K562 (cell line): ENCODE results near the gene TSR3. TPM values are rescaled to one million over a fixed set of nuclear protein-coding genes. Genes with fewer than 3 reads are reported as not detected.

ENCODE experiments used
- ATAC-seq: fragments of 200-7000 bp; cut with Tn5 transposase; 3 replicates; pipeline ENCODE4 v1.9.1; 2020; ENCODE audit warnings: moderate library complexity
- BruUV-seq: library from RNA; stranded (reverse); fragments of 400-500 nt; replicated peaks from 2 replicates; lab custom pipeline; 2021; lab: Mats Ljungman, UMichigan
- CTCF ChIA-PET: fragments of 300-600 bp; formaldehyde crosslinking; extraction: SDS; loops from one replicate; lab custom pipeline; 2021; ENCODE audit warnings: low intra/inter-chr PET ratio; lab: Yijun Ruan, JAX
- POLR2A ChIA-PET: fragments of 300-600, 350-650 bp; sonication (Branson Sonifier 250); formaldehyde crosslinking; extraction: SDS; loops from one replicate; lab custom pipeline; 2021; ENCODE audit warnings: antibody characterized with exemption, inconsistent platforms; lab: Yijun Ruan, JAX
- DNase-seq, 4 experiments: peaks; one replicate each; pipeline versions ENCODE4 v3.0.0 to v3.0.0-alpha.2; 2011 to 2018; ENCODE audit warnings: low spot score in 3 of 4, mixed read lengths in 3 of 4; ENCODE audit errors: extremely low read depth in 1 of 4
- FAIRE-seq: peaks from 2 replicates; lab custom pipeline; 2011; peaks lifted over from hg19 to GRCh38; lab: Jason Lieb, UNC
- H2AFZ ChIP-seq: 2 replicates; pipeline ENCODE4 v1.6.0; 2011; ENCODE audit warnings: low read depth, low read length, control low read depth, inconsistent platforms
- H3K27ac ChIP-seq: fragments of 200-600 bp; 3 replicates; pipeline ENCODE4 v1.8.0; 2011; ENCODE audit warnings: low read depth, mild to moderate bottlenecking, control low read depth, inconsistent platforms, low read length, moderate library complexity, mixed read lengths; ENCODE audit errors: extremely low read depth
- H3K27me3 ChIP-seq, 2 experiments: fragments of 300-600 bp in 1 of 2; 2 replicates in 1 of 2; 3 replicates in 1 of 2; pipeline versions ENCODE4 v1.6.0 to v1.8.0; 2011; ENCODE audit warnings: inconsistent platforms in 2 of 2, low read length in 2 of 2, mild to moderate bottlenecking in 1 of 2, mixed read lengths in 1 of 2, moderate library complexity in 1 of 2; ENCODE audit not compliant: control insufficient read depth in 2 of 2, insufficient read depth in 2 of 2
- H3K36me3 ChIP-seq: fragments of 300-600 bp; 3 replicates; pipeline ENCODE4 v1.8.0; 2011; ENCODE audit warnings: mild to moderate bottlenecking, low read length, inconsistent platforms; ENCODE audit not compliant: control insufficient read depth, insufficient read depth
- H3K4me1 ChIP-seq, 2 experiments: fragments of 200-600 bp in 1 of 2; replicated peaks in 1 of 2; 2 replicates in 1 of 2; 3 replicates in 1 of 2; pipeline versions ENCODE4 v1.5.1 to v1.8.0; 2011; ENCODE audit warnings: inconsistent platforms in 2 of 2, low read length in 2 of 2, mild to moderate bottlenecking in 1 of 2, mixed read lengths in 1 of 2, moderate library complexity in 1 of 2; ENCODE audit not compliant: control insufficient read depth in 2 of 2, insufficient read depth in 2 of 2
- H3K4me2 ChIP-seq: 2 replicates; pipeline ENCODE4 v1.6.1; 2011; ENCODE audit warnings: low read length, control low read depth, inconsistent platforms, mixed read lengths; ENCODE audit not compliant: insufficient read depth
- H3K4me3 ChIP-seq: fragments of 200-600 bp; sonication (generic), shearing (Covaris generic); 2 replicates; pipeline ENCODE4 v1.5.1; 2016; ENCODE audit warnings: control low read depth, inconsistent platforms
- H3K79me2 ChIP-seq: fragments of 200-600 bp; 3 replicates; pipeline ENCODE4 v1.8.0; 2011; ENCODE audit warnings: low read length, inconsistent platforms; ENCODE audit not compliant: control insufficient read depth, insufficient read depth
- H3K9ac ChIP-seq, 2 experiments: 2 replicates each; pipeline versions ENCODE4 v1.6.0 to v1.6.1; 2011; ENCODE audit warnings: low read depth in 2 of 2, low read length in 2 of 2, control low read depth in 1 of 2, inconsistent platforms in 1 of 2, mild to moderate bottlenecking in 1 of 2, mixed read lengths in 1 of 2; ENCODE audit not compliant: insufficient read depth in 1 of 2
- H3K9me1 ChIP-seq: one replicate; pipeline ENCODE4 v1.6.0; 2011; ENCODE audit warnings: inconsistent platforms, mild to moderate bottlenecking, low read length, moderate library complexity; ENCODE audit not compliant: control insufficient read depth, insufficient read depth
- H3K9me3 ChIP-seq: replicated peaks from 2 replicates; pipeline ENCODE4 v1.5.1; 2011; ENCODE audit warnings: low read depth, low read length, inconsistent platforms; ENCODE audit not compliant: control insufficient read depth, insufficient read depth
- H4K20me1 ChIP-seq: replicated peaks from 2 replicates; pipeline ENCODE4 v1.6.1; 2011; ENCODE audit warnings: low read length, inconsistent platforms, mixed read lengths; ENCODE audit not compliant: control insufficient read depth, insufficient read depth
- HIVEP1 ChIP-seq: fragments of 250-450 bp; sonication (Bioruptor Pico); IDR thresholded peaks from 2 replicates; pipeline ENCODE4 v1.4.0; 2020; ENCODE audit warnings: mild to moderate bottlenecking
- MXI1 ChIP-seq: IDR thresholded peaks from 2 replicates; pipeline ENCODE4 v1.6.1; 2011; ENCODE audit warnings: low read depth, mild to moderate bottlenecking, improper control_type of control experiment, low read length
- POLR2A ChIP-seq: fragments of 450-650 bp; conservative IDR thresholded peaks from 2 replicates; pipeline ENCODE4 v1.6.1; 2016
- POLR2G ChIP-seq: fragments of 200-400 bp; formaldehyde crosslinking; IDR thresholded peaks from 2 replicates; pipeline ENCODE4 v1.6.1; 2017; ENCODE audit warnings: low read depth, mild to moderate bottlenecking, antibody characterized with exemption, low read length, moderate library complexity
- PTBP1 ChIP-seq: fragments of 200-400 bp; formaldehyde crosslinking; IDR thresholded peaks from 2 replicates; pipeline ENCODE4 v1.6.1; 2017; ENCODE audit warnings: low read depth, low read length
- RBM25 ChIP-seq: fragments of 200-400 bp; formaldehyde crosslinking; IDR thresholded peaks from 2 replicates; pipeline ENCODE4 v1.6.1; 2018; ENCODE audit warnings: low read length, low read depth, moderate library complexity; ENCODE audit not compliant: severe bottlenecking
- RBM39 ChIP-seq: fragments of 200-400 bp; formaldehyde crosslinking; optimal IDR thresholded peaks from 2 replicates; pipeline ENCODE3; 2018; ENCODE audit warnings: low read depth, low read length
- SRSF1 ChIP-seq: fragments of 200-400 bp; formaldehyde crosslinking; IDR thresholded peaks from 2 replicates; pipeline ENCODE4 v1.6.1; 2017; ENCODE audit warnings: mild to moderate bottlenecking, low read depth, low read length, moderate library complexity
- TARDBP ChIP-seq: fragments of 450-650 bp; IDR thresholded peaks from 2 replicates; pipeline ENCODE4 v1.6.1; 2016
- THAP12 ChIP-seq: fragments of 250-450 bp; sonication (Bioruptor Pico); IDR thresholded peaks from 2 replicates; pipeline ENCODE4 v1.9.0; 2021; ENCODE audit warnings: mild to moderate bottlenecking, inconsistent platforms
- ZNF143 ChIP-seq: sonication (generic); formaldehyde crosslinking; IDR thresholded peaks from 2 replicates; pipeline ENCODE4 v1.9.0; 2022; ENCODE audit warnings: mild to moderate bottlenecking, missing genetic modification reagents
- ZNF239 ChIP-seq: fragments of 250-450 bp; sonication (Bioruptor Pico); IDR thresholded peaks from 2 replicates; pipeline ENCODE4 v1.4.0; 2020; ENCODE audit warnings: mild to moderate bottlenecking
- ZNF77 ChIP-seq: fragments of 250-450 bp; sonication (Bioruptor Pico); IDR thresholded peaks from 2 replicates; pipeline ENCODE4 v1.5.0; 2020
- whole genome bisulfite sequencing: fragments of 100-300 bp; shearing (Covaris generic); methylation state at CpG from one replicate; pipeline ENCODE4 v1.1.6; 2016; ENCODE audit warnings: low coverage, mixed read lengths; ENCODE audit not compliant: insufficient coverage; ENCODE audit errors: missing lambda C conversion rate; 5-methylcytosine and 5-hydroxymethylcytosine counted together
- in situ Hi-C: fragments of 300-500 bp; cut with MboI; formaldehyde crosslinking; loops from 4 replicates; pipeline ENCODE4 v1.15.0; 2018; ENCODE audit warnings: inconsistent platforms, mixed read lengths
- intact Hi-C: fragments of 100-400 bp; cut with micrococcal nuclease; formaldehyde crosslinking; loops from 2 replicates; pipeline ENCODE4 v1.14.2; 2022
- polyA plus RNA-seq, 8 experiments: library from polyadenylated mRNA; depleted of rRNA in 4 of 8; stranded (reverse) in 5 of 8; unstranded in 3 of 8; fragments of >200 nt; fragmentation: Nextera tagmentation in 2 of 8; fragmentation: Illumina TruSeq in 1 of 8; extraction: Ambion mirVana in 2 of 8; extraction: Trizol in 1 of 8; gene quantifications; 2 replicates each; pipeline versions ENCODE4 v1.2.1 to v1.2.3, GENCODE V29; 2011 to 2014; ENCODE audit warnings: inconsistent platforms in 1 of 8, missing spikeins in 1 of 8
- total RNA-seq, 7 experiments: library from RNA; depleted of rRNA in 6 of 7; stranded (reverse); fragments of >200 nt in 6 of 7; fragmentation: Illumina TruSeq in 2 of 7; extraction: Trizol in 2 of 7; gene quantifications; 2 replicates each; pipeline versions ENCODE4 v1.2.1 to v1.2.3, GENCODE V29; 2011 to 2021; ENCODE audit warnings: low replicate concordance in 1 of 7
- TF ChIP-seq, protein P1 (sequence below): sonication (generic); formaldehyde crosslinking; IDR thresholded peaks from 2 replicates; pipeline ENCODE4 v1.8.1; 2023; ENCODE audit warnings: mild to moderate bottlenecking, missing genetic modification reagents
- TF ChIP-seq, protein P2 (sequence below): fragments of 450-650 bp; IDR thresholded peaks from 2 replicates; pipeline ENCODE4 v1.6.1; 2018; ENCODE audit warnings: mild to moderate bottlenecking, low read depth; ENCODE audit not compliant: partially characterized antibody

The TSR3 gene
- total and polyA plus RNA-seq, 9 of the 15 experiments (the other 6 are each of a cell fraction or from before 2014, with no cell fraction given): 1.5 to 74.8 (median 16.5) TPM

GRCh38 chr16:1318268-1318545 is 33.5 kb downstream of the TSR3 start:
- Histone ChIP-seq H3K79me2 (peaks cover 30% of the 10 kb centered on the region), H3K27ac (no peak overlapping the region), H3K9me3 (no peaks in the 10 kb centered on the region), H3K4me1 (peaks cover 0 to 17% of the 10 kb centered on the region in 2 experiments; a peak in 1 of 5 replicates), H3K4me3 (no peak overlapping the region), H3K27me3 (no peaks in the 10 kb centered on the region), H4K20me1 (peaks cover 17% of the 10 kb centered on the region), H3K9me1 (peaks cover 3% of the 10 kb centered on the region), H3K36me3 (peaks cover 92% of the 10 kb centered on the region), H3K9ac (no peak overlapping the region), H3K4me2 (no peak overlapping the region), H2AFZ (no peak overlapping the region)
- in situ Hi-C loops (no loop called here), intact Hi-C loops (no loop called here)
- ChIA-PET CTCF (no interaction called here), POLR2A (interaction anchor here (1.2 to 1.9 kb wide), 2 partner anchors 9 to 13 kb away, joined by 4 to 5 read pairs; partner anchors contain the start of gene UBE2I)
- no TSS peak for BruUV-seq
- ATAC-seq (no peak), FAIRE-seq (no peak), DNase-seq (no peak)
- WGBS: 84% methylated on average over 9 of the region's 9 CpGs
- 0 out of 2 replicates have a peak, but pooled peaks have one; percentile 19 for TF ChIP-seq POLR2A
- TF ChIP-seq PTBP1: no peak
- TF ChIP-seq, protein P1, sequence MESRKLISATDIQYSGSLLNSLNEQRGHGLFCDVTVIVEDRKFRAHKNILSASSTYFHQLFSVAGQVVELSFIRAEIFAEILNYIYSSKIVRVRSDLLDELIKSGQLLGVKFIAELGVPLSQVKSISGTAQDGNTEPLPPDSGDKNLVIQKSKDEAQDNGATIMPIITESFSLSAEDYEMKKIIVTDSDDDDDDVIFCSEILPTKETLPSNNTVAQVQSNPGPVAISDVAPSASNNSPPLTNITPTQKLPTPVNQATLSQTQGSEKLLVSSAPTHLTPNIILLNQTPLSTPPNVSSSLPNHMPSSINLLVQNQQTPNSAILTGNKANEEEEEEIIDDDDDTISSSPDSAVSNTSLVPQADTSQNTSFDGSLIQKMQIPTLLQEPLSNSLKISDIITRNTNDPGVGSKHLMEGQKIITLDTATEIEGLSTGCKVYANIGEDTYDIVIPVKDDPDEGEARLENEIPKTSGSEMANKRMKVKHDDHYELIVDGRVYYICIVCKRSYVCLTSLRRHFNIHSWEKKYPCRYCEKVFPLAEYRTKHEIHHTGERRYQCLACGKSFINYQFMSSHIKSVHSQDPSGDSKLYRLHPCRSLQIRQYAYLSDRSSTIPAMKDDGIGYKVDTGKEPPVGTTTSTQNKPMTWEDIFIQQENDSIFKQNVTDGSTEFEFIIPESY (CRISPR knock-in tag): 0 out of 2 replicates have a peak, but pooled peaks have one; percentile 1
- no peak for TF ChIP-seq ZNF239
- TF ChIP-seq POLR2G: peak; percentile 4; the same call in 1 of the 2 replicates
- no peak for TF ChIP-seq ZNF143
- TF ChIP-seq TARDBP: no peak
- no peak for TF ChIP-seq RBM39
- TF ChIP-seq HIVEP1 (CRISPR knock-in tag): no peak
- no peak for TF ChIP-seq MXI1
- 0 out of 2 replicates have a peak, but pooled peaks have one; percentile 9 for TF ChIP-seq THAP12 (CRISPR knock-in tag)
- no peak for TF ChIP-seq RBM25
- no peak for TF ChIP-seq SRSF1
- no peak for TF ChIP-seq ZNF77 (CRISPR knock-in tag)
- TF ChIP-seq, protein P2, sequence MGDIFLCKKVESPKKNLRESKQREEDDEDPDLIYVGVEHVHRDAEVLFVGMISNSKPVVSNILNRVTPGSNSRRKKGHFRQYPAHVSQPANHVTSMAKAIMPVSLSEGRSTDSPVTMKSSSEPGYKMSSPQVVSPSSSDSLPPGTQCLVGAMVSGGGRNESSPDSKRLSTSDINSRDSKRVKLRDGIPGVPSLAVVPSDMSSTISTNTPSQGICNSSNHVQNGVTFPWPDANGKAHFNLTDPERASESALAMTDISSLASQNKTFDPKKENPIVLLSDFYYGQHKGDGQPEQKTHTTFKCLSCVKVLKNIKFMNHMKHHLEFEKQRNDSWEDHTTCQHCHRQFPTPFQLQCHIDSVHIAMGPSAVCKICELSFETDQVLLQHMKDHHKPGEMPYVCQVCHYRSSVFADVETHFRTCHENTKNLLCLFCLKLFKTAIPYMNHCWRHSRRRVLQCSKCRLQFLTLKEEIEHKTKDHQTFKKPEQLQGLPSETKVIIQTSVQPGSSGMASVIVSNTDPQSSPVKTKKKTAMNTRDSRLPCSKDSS: no peak
